GM12892 (cell line): ENCODE data around the gene PSMG4.

Experiments used
- POLR2A ChIP-seq: IDR thresholded peaks from 2 replicates; pipeline ENCODE4 v1.6.1; 2011; ENCODE audit warnings: low read depth, low read length, control low read depth
- POLR2AphosphoS5 ChIP-seq: IDR thresholded peaks from 2 replicates; pipeline ENCODE4 v1.6.1; 2011; ENCODE audit warnings: low read depth, low read length, control low read depth

GRCh38 chr6:3249821-3250220 is 8.9 kb upstream of the PSMG4 start:
- no peak for TF ChIP-seq POLR2AphosphoS5
- TF ChIP-seq POLR2A, result no peak
